WTC11 (cell line): ENCODE results near the gene CEP57L1. TPM values are rescaled to one million over a fixed set of nuclear protein-coding genes. Genes with fewer than 3 reads are reported as not detected.

Source experiments
- ATAC-seq: fragments of 200-7000 bp; cut with Tn5 transposase; 2 replicates; pipeline ENCODE4 v1.10.0; 2021; ENCODE audit warnings: mild to moderate bottlenecking, moderate library complexity
- CTCF ChIA-PET: fragments of 300-600 bp; sonication (Branson Sonifier 250); formaldehyde crosslinking; loops from one replicate; lab custom pipeline; 2021; ENCODE audit warnings: antibody characterized with exemption; lab: Charles Lee
- POLR2A ChIA-PET: fragments of 350-600 bp; sonication (Branson Sonifier 250); formaldehyde crosslinking; loops from one replicate; lab custom pipeline; 2021; ENCODE audit warnings: antibody characterized with exemption; lab: Charles Lee
- DNase-seq: peaks from one replicate; pipeline ENCODE4 v3.0.0; 2021; ENCODE audit warnings: low spot score
- H3K27ac Mint-ChIP-seq: 2 replicates; pipeline ENCODE4 v1.8.0; 2021; ENCODE audit warnings: mixed read lengths
- H3K27me3 Mint-ChIP-seq: 2 replicates; pipeline ENCODE4 v1.8.0; 2021; ENCODE audit warnings: low read depth, mild to moderate bottlenecking, moderate library complexity, mixed read lengths
- H3K36me3 Mint-ChIP-seq: 2 replicates; pipeline ENCODE4 v1.8.0; 2021; ENCODE audit warnings: mixed read lengths
- H3K4me1 Mint-ChIP-seq: 2 replicates; pipeline ENCODE4 v1.8.0; 2022; ENCODE audit warnings: mixed read lengths
- H3K4me3 Mint-ChIP-seq: 2 replicates; pipeline ENCODE4 v1.8.0; 2021; ENCODE audit warnings: mild to moderate bottlenecking, moderate library complexity, mixed read lengths
- H3K9me3 Mint-ChIP-seq: 2 replicates; pipeline ENCODE4 v1.8.0; 2021; ENCODE audit warnings: mixed read lengths
- ATF2 ChIP-seq: sonication (generic); formaldehyde crosslinking; IDR thresholded peaks from 2 replicates; pipeline ENCODE4 v1.8.1; 2022; ENCODE audit warnings: low read depth, missing genetic modification reagents, borderline replicate concordance
- CBFB ChIP-seq: sonication (generic); formaldehyde crosslinking; IDR thresholded peaks from 2 replicates; pipeline ENCODE4 v1.8.1; 2022; ENCODE audit warnings: mild to moderate bottlenecking, low read depth, missing genetic modification reagents
- CREM ChIP-seq: sonication (generic); formaldehyde crosslinking; IDR thresholded peaks from 2 replicates; pipeline ENCODE4 v1.8.1; 2022; ENCODE audit warnings: mild to moderate bottlenecking, missing genetic modification reagents, moderate library complexity
- KAT7 ChIP-seq: sonication (generic); formaldehyde crosslinking; IDR thresholded peaks from 2 replicates; pipeline ENCODE4 v1.8.1; 2023; ENCODE audit warnings: missing genetic modification reagents, mild to moderate bottlenecking, borderline replicate concordance
- MLX ChIP-seq: sonication (generic); formaldehyde crosslinking; IDR thresholded peaks from 2 replicates; pipeline ENCODE4 v1.8.1; 2023; ENCODE audit warnings: mild to moderate bottlenecking, missing genetic modification reagents, moderate library complexity
- NR3C1 ChIP-seq: sonication (generic); formaldehyde crosslinking; conservative IDR thresholded peaks from 2 replicates; pipeline ENCODE4 v1.8.1; 2023; ENCODE audit warnings: low read depth, mild to moderate bottlenecking, missing genetic modification reagents
- RELA ChIP-seq: sonication (generic); formaldehyde crosslinking; IDR thresholded peaks from 2 replicates; pipeline ENCODE4 v1.8.1; 2022; ENCODE audit warnings: missing genetic modification reagents, mild to moderate bottlenecking, borderline replicate concordance
- SP1 ChIP-seq: sonication (generic); formaldehyde crosslinking; conservative IDR thresholded peaks from 2 replicates; pipeline ENCODE4 v1.8.1; 2022; ENCODE audit warnings: missing genetic modification reagents
- USF2 ChIP-seq: sonication (generic); formaldehyde crosslinking; IDR thresholded peaks from 2 replicates; pipeline ENCODE4 v1.8.1; 2023; ENCODE audit warnings: mild to moderate bottlenecking, missing genetic modification reagents, moderate library complexity
- ZMAT4 ChIP-seq: fragments of 250-450 bp; sonication (Bioruptor Pico); IDR thresholded peaks from 2 replicates; pipeline ENCODE4 v1.9.0; 2021; ENCODE audit warnings: mild to moderate bottlenecking
- ZNF423 ChIP-seq: fragments of 250-450 bp; sonication (Bioruptor Pico); IDR thresholded peaks from 2 replicates; pipeline ENCODE4 v2.1.2; 2022; ENCODE audit warnings: mild to moderate bottlenecking, moderate library complexity
- total RNA-seq: library from RNA; stranded (reverse); gene quantifications from 3 replicates; pipeline ENCODE4 v1.2.3, GENCODE V29; 2021
- TF ChIP-seq, protein P1 (sequence below): sonication (generic); formaldehyde crosslinking; IDR thresholded peaks from 2 replicates; pipeline ENCODE4 v1.8.1; 2023; ENCODE audit warnings: mild to moderate bottlenecking, missing genetic modification reagents, borderline replicate concordance
- TF ChIP-seq, protein P2 (sequence below): fragments of 250-450 bp; sonication (Bioruptor Pico); IDR thresholded peaks from 2 replicates; pipeline ENCODE4 v1.9.0; 2021; ENCODE audit warnings: moderate library complexity, mild to moderate bottlenecking, inconsistent platforms, borderline replicate concordance
- TF ChIP-seq, protein P3 (sequence below): sonication (generic); formaldehyde crosslinking; IDR thresholded peaks from 2 replicates; pipeline ENCODE4 v1.8.1; 2022; ENCODE audit warnings: missing genetic modification reagents, borderline replicate concordance

CEP57L1 gene
- total RNA-seq, 1 experiment from 2014 or later = 13.1 TPM

DNA sequence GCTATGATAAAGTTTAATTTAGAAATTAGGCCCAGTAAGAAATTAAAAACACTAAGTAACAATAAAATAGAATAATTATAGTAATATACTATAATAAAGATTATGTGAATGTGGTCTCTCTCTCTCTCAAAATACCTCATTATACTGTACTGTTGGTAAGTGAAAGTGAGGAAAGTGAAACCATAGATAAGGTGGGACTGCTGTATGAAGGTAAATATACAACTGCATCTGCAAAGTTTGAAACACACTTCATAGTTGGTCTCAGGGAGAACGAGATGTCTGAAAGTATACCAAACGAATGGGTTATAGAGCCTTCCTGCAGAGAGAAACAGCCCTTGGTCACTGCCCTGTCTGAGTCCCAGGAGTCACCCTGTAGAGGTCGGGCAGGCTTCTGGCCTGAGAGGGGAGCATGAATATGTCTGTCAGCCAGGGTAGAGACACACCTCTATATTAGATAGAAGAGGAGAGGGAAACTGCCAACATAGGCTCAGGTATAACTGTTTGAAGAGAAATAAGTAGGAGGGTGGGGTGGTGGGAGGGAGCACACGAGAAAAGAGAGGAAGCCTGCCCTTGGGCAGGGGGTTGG, 32.4 kb upstream of the CEP57L1 start:
- no peak overlapping the region for H3K27ac Mint-ChIP-seq
- CTCF ChIA-PET = no interaction called here

GRCh38 chr6:109069746-109070145, 25.6 kb upstream of the CEP57L1 start:
- no peaks in the 10 kb centered on the region for H3K36me3 Mint-ChIP-seq
- DNase-seq (no peak), ATAC-seq (no peak)
- no peak overlapping the region for H3K27ac Mint-ChIP-seq
- no peaks in the 10 kb centered on the region for H3K27me3 Mint-ChIP-seq
- CTCF ChIA-PET = interaction anchor here (0.6 to 1.5 kb wide), 2 partner anchors 101 to 177 kb away, joined by 3 to 4 read pairs; no protein-coding TSS in a partner anchor
- H3K9me3 Mint-ChIP-seq = no peaks in the 10 kb centered on the region
- H3K4me3 Mint-ChIP-seq = no peak overlapping the region
- POLR2A ChIA-PET = no interaction called here
- peaks cover 4% of the 10 kb centered on the region for H3K4me1 Mint-ChIP-seq
- TF ChIP-seq ZMAT4 (CRISPR knock-in tag) (no peak), CBFB (CRISPR knock-in tag) (no peak)
- TF ChIP-seq, protein P1, sequence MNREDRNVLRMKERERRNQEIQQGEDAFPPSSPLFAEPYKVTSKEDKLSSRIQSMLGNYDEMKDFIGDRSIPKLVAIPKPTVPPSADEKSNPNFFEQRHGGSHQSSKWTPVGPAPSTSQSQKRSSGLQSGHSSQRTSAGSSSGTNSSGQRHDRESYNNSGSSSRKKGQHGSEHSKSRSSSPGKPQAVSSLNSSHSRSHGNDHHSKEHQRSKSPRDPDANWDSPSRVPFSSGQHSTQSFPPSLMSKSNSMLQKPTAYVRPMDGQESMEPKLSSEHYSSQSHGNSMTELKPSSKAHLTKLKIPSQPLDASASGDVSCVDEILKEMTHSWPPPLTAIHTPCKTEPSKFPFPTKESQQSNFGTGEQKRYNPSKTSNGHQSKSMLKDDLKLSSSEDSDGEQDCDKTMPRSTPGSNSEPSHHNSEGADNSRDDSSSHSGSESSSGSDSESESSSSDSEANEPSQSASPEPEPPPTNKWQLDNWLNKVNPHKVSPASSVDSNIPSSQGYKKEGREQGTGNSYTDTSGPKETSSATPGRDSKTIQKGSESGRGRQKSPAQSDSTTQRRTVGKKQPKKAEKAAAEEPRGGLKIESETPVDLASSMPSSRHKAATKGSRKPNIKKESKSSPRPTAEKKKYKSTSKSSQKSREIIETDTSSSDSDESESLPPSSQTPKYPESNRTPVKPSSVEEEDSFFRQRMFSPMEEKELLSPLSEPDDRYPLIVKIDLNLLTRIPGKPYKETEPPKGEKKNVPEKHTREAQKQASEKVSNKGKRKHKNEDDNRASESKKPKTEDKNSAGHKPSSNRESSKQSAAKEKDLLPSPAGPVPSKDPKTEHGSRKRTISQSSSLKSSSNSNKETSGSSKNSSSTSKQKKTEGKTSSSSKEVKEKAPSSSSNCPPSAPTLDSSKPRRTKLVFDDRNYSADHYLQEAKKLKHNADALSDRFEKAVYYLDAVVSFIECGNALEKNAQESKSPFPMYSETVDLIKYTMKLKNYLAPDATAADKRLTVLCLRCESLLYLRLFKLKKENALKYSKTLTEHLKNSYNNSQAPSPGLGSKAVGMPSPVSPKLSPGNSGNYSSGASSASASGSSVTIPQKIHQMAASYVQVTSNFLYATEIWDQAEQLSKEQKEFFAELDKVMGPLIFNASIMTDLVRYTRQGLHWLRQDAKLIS (CRISPR knock-in tag) = no peak
- TF ChIP-seq, protein P2, sequence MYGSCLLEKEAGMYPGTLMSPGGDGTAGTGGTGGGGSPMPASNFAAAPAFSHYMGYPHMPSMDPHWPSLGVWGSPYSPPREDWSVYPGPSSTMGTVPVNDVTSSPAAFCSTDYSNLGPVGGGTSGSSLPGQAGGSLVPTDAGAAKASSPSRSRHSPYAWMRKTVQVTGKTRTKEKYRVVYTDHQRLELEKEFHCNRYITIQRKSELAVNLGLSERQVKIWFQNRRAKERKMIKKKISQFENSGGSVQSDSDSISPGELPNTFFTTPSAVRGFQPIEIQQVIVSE (CRISPR knock-in tag) = no peak
- TF ChIP-seq, protein P3, sequence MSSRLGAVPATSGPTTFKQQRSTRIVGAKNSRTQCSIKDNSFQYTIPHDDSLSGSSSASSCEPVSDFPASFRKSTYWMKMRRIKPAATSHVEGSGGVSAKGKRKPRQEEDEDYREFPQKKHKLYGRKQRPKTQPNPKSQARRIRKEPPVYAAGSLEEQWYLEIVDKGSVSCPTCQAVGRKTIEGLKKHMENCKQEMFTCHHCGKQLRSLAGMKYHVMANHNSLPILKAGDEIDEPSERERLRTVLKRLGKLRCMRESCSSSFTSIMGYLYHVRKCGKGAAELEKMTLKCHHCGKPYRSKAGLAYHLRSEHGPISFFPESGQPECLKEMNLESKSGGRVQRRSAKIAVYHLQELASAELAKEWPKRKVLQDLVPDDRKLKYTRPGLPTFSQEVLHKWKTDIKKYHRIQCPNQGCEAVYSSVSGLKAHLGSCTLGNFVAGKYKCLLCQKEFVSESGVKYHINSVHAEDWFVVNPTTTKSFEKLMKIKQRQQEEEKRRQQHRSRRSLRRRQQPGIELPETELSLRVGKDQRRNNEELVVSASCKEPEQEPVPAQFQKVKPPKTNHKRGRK (CRISPR knock-in tag) = no peak

More for the DNA sequence above, 32.4 kb upstream of the CEP57L1 start:
- POLR2A ChIA-PET = no interaction called here
- H3K4me3 Mint-ChIP-seq = no peak overlapping the region
- H3K9me3 Mint-ChIP-seq = no peaks in the 10 kb centered on the region
- H3K4me1 Mint-ChIP-seq = peaks cover 5% of the 10 kb centered on the region
- ATAC-seq (no peak), DNase-seq (no peak)
- no peaks in the 10 kb centered on the region for H3K27me3 Mint-ChIP-seq
- H3K36me3 Mint-ChIP-seq = no peaks in the 10 kb centered on the region
- TF ChIP-seq CREM (no peak), SP1 (no peak), RELA (no peak), USF2 (CRISPR knock-in tag) (no peak), ZNF423 (CRISPR knock-in tag) (no peak), MLX (CRISPR knock-in tag) (no peak), ATF2 (CRISPR knock-in tag) (no peak), NR3C1 (CRISPR knock-in tag) (no peak), KAT7 (CRISPR knock-in tag) (no peak)
- TF ChIP-seq, protein P1 (CRISPR knock-in tag) = no peak
- TF ChIP-seq, all 79 proteins: peak for 0
